GM12872 (cell line): ENCODE data around the gene DYNC1H1.

Experiments used
- CTCF ChIP-seq: IDR thresholded peaks from 3 replicates; pipeline ENCODE4 v1.5.1; 2011; ENCODE audit warnings: low read depth, mild to moderate bottlenecking, low read length, moderate library complexity; ENCODE audit not compliant: insufficient read depth

DYNC1H1 gene

GRCh38 chr14:102063109-102063807 is 98.9 kb downstream of the DYNC1H1 start:
- peak; percentile 38; the same call in 2 of the 3 replicates for TF ChIP-seq CTCF

GRCh38 chr14:102063808-102064429 is 99.5 kb downstream of the DYNC1H1 start:
- TF ChIP-seq CTCF, result no peak

GRCh38 chr14:102066041-102066451 is 101.7 kb downstream of the DYNC1H1 start:
- no peak for TF ChIP-seq CTCF

GRCh38 chr14:102071283-102071998 is 107.1 kb downstream of the DYNC1H1 start:
- TF ChIP-seq CTCF, result no peak

GRCh38 chr14:102074415-102074964 is 110.1 kb downstream of the DYNC1H1 start:
- TF ChIP-seq CTCF, result no peak

- TF ChIP-seq CTCF, result no peak
These were observed 110.8 kb downstream of the DYNC1H1 start for GRCh38 chr14:102075155-102075554.

- TF ChIP-seq CTCF, result no peak
These were observed 113.0 kb downstream of the DYNC1H1 start for GRCh38 chr14:102077382-102077709.
